KOPT-K1 (cell line): Measurements from ENCODE around the gene AFAP1L1.
A peak's percentile ranks its signal among the peaks of the same experiment; 100 is the strongest.

Experiments
- H3K27ac ChIP-seq: fragments of 200-600 bp; sonication (generic); 2 replicates; pipeline ENCODE4 v1.5.1; 2016; ENCODE audit warnings: antibody characterized with exemption, mild to moderate bottlenecking, low read depth, low read length; ENCODE audit not compliant: poor library complexity, severe bottlenecking
- H3K36me3 ChIP-seq: fragments of 200-600 bp; sonication (generic); 2 replicates; pipeline ENCODE4 v1.5.1; 2017; ENCODE audit warnings: antibody characterized with exemption, mild to moderate bottlenecking, low read length, moderate library complexity; ENCODE audit not compliant: insufficient read depth
- H3K9me3 ChIP-seq: fragments of 200-600 bp; sonication (generic); 2 replicates; pipeline ENCODE4 v1.5.1; 2017; ENCODE audit warnings: antibody characterized with exemption, low read length, mild to moderate bottlenecking; ENCODE audit not compliant: insufficient read depth, poor library complexity, severe bottlenecking

Gene AFAP1L1

GRCh38 chr5:149328177-149328576 lies 56.5 kb downstream of the AFAP1L1 start:
- H3K9me3 ChIP-seq: peaks cover 4% of the 10 kb centered on the region
- no peak overlapping the region for H3K27ac ChIP-seq
- H3K36me3 ChIP-seq: no peaks in the 10 kb centered on the region

- Histone ChIP-seq H3K27ac (no peak overlapping the region), H3K9me3 (no peaks in the 10 kb centered on the region)
Observed at GRCh38 chr5:149333711-149334443, 62.2 kb downstream of the AFAP1L1 start.

GRCh38 chr5:149337736-149338135 lies 66.1 kb downstream of the AFAP1L1 start:
- no peak overlapping the region for H3K27ac ChIP-seq
- H3K9me3 ChIP-seq: no peaks in the 10 kb centered on the region
- H3K36me3 ChIP-seq: no peaks in the 10 kb centered on the region

More at GRCh38 chr5:149333711-149334443, 62.2 kb downstream of the AFAP1L1 start:
- no peaks in the 10 kb centered on the region for H3K36me3 ChIP-seq

- H3K27ac ChIP-seq: no peak overlapping the region
- no peaks in the 10 kb centered on the region for H3K36me3 ChIP-seq
- H3K9me3 ChIP-seq: no peaks in the 10 kb centered on the region
Observed at GRCh38 chr5:149338364-149338763, 66.7 kb downstream of the AFAP1L1 start.

GRCh38 chr5:149340920-149341319 lies 69.3 kb downstream of the AFAP1L1 start:
- H3K36me3 ChIP-seq: no peaks in the 10 kb centered on the region
- H3K27ac ChIP-seq: no peak overlapping the region
- no peaks in the 10 kb centered on the region for H3K9me3 ChIP-seq

- no peak overlapping the region for H3K27ac ChIP-seq
- H3K9me3 ChIP-seq: no peaks in the 10 kb centered on the region
- H3K36me3 ChIP-seq: no peaks in the 10 kb centered on the region
Observed at GRCh38 chr5:149341876-149342275, 70.2 kb downstream of the AFAP1L1 start.

GRCh38 chr5:149344151-149344550 lies 72.5 kb downstream of the AFAP1L1 start:
- Histone ChIP-seq H3K36me3 (peaks cover 18% of the 10 kb centered on the region), H3K9me3 (no peaks in the 10 kb centered on the region), H3K27ac (no peak overlapping the region)

- peaks cover 30% of the 10 kb centered on the region for H3K36me3 ChIP-seq
- peak within 1 kb of the TSS; percentile 59 for H3K27ac ChIP-seq
- no peaks in the 10 kb centered on the region for H3K9me3 ChIP-seq
Observed at GRCh38 chr5:149345147-149345891, 73.7 kb downstream of the AFAP1L1 start, which contains the start of gene GRPEL2. GRPEL2 (plus strand) TSS chr5:149345499; CDS start chr5:149345540, 41 bp downstream.

GRCh38 chr5:149345892-149346222 lies 74.2 kb downstream of the AFAP1L1 start:
- Histone ChIP-seq H3K9me3 (no peaks in the 10 kb centered on the region), H3K27ac (peak overlapping the region; percentile 59), H3K36me3 (peaks cover 35% of the 10 kb centered on the region)

GRCh38 chr5:149348518-149348917 lies 76.9 kb downstream of the AFAP1L1 start:
- no peaks in the 10 kb centered on the region for H3K9me3 ChIP-seq
- peaks cover 61% of the 10 kb centered on the region for H3K36me3 ChIP-seq
- H3K27ac ChIP-seq: no peak overlapping the region

GRCh38 chr5:149349382-149349781 lies 77.7 kb downstream of the AFAP1L1 start:
- Histone ChIP-seq H3K36me3 (peaks cover 68% of the 10 kb centered on the region), H3K9me3 (no peaks in the 10 kb centered on the region), H3K27ac (no peak overlapping the region)

- Histone ChIP-seq H3K9me3 (no peaks in the 10 kb centered on the region), H3K36me3 (peaks cover 84% of the 10 kb centered on the region), H3K27ac (no peak overlapping the region)
Observed at GRCh38 chr5:149352169-149352568, 80.5 kb downstream of the AFAP1L1 start.

- Histone ChIP-seq H3K36me3 (peaks cover 68% of the 10 kb centered on the region), H3K9me3 (no peaks in the 10 kb centered on the region), H3K27ac (no peak overlapping the region)
Observed at GRCh38 chr5:149353911-149354310, 82.3 kb downstream of the AFAP1L1 start.

GRCh38 chr5:149355688-149356087 lies 84.0 kb downstream of the AFAP1L1 start:
- Histone ChIP-seq H3K36me3 (peaks cover 50% of the 10 kb centered on the region), H3K9me3 (no peaks in the 10 kb centered on the region), H3K27ac (no peak overlapping the region)

GRCh38 chr5:149356391-149356790 lies 84.7 kb downstream of the AFAP1L1 start:
- Histone ChIP-seq H3K36me3 (peaks cover 44% of the 10 kb centered on the region), H3K27ac (no peak overlapping the region), H3K9me3 (no peaks in the 10 kb centered on the region)
